ENCODE data around the gene CAPN2. TPM values are rescaled to one million over a fixed set of nuclear protein-coding genes. Genes with fewer than 3 reads are reported as not detected.
A peak's percentile ranks its signal among the peaks of the same experiment; 100 is the strongest.

The CAPN2 gene
- total RNA-seq, 1 donor from 2014 or later, result 184 TPM

- no peak for DNase-seq (ENCODE audit: low spot score)
- H3K27ac Mint-ChIP-seq (ENCODE audit: unreplicated experiment), result no peak overlapping the region
- H3K27me3 Mint-ChIP-seq (ENCODE audit: unreplicated experiment), result peaks cover 7% of the 10 kb centered on the region
- TF ChIP-seq CTCF (IDR thresholded peaks at IDR 0.05; ENCODE audit: unreplicated experiment), result no peak
- H3K4me3 Mint-ChIP-seq (ENCODE audit: unreplicated experiment), result peak overlapping the region; percentile 33
- H3K4me1 Mint-ChIP-seq (ENCODE audit: unreplicated experiment), result peaks cover 34% of the 10 kb centered on the region
- H3K9me3 Mint-ChIP-seq (ENCODE audit: unreplicated experiment), result no peaks in the 10 kb centered on the region
- H3K36me3 Mint-ChIP-seq (ENCODE audit: low read depth, unreplicated experiment), result peaks cover 61% of the 10 kb centered on the region
These were observed 8.7 kb downstream of the CAPN2 start for GRCh38 chr1:223720971-223721591.

- Mint-ChIP-seq H3K4me3 (ENCODE audit: unreplicated experiment) (peak overlapping the region; percentile 22), H3K36me3 (ENCODE audit: low read depth, unreplicated experiment) (peaks cover 61% of the 10 kb centered on the region), H3K4me1 (ENCODE audit: unreplicated experiment) (peaks cover 35% of the 10 kb centered on the region), H3K27ac (ENCODE audit: unreplicated experiment) (no peak overlapping the region), H3K9me3 (ENCODE audit: unreplicated experiment) (no peaks in the 10 kb centered on the region), H3K27me3 (ENCODE audit: unreplicated experiment) (peaks cover 11% of the 10 kb centered on the region)
- TF ChIP-seq CTCF (IDR thresholded peaks at IDR 0.05; ENCODE audit: unreplicated experiment), result no peak
- no peak for DNase-seq (ENCODE audit: low spot score)
These were observed 9.6 kb downstream of the CAPN2 start for GRCh38 chr1:223721658-223722607.

GRCh38 chr1:223723351-223723904 lies 11.1 kb downstream of the CAPN2 start:
- TF ChIP-seq CTCF (IDR thresholded peaks at IDR 0.05; ENCODE audit: unreplicated experiment), result no peak
- Mint-ChIP-seq H3K27me3 (ENCODE audit: unreplicated experiment) (peaks cover 13% of the 10 kb centered on the region), H3K27ac (ENCODE audit: unreplicated experiment) (no peak overlapping the region), H3K4me3 (ENCODE audit: unreplicated experiment) (no peak overlapping the region), H3K9me3 (ENCODE audit: unreplicated experiment) (no peaks in the 10 kb centered on the region), H3K4me1 (ENCODE audit: unreplicated experiment) (peaks cover 33% of the 10 kb centered on the region), H3K36me3 (ENCODE audit: low read depth, unreplicated experiment) (peaks cover 67% of the 10 kb centered on the region)
- no peak for DNase-seq (ENCODE audit: low spot score)

GRCh38 chr1:223724376-223724775 lies 12.0 kb downstream of the CAPN2 start:
- Mint-ChIP-seq H3K4me1 (ENCODE audit: unreplicated experiment) (peaks cover 35% of the 10 kb centered on the region), H3K27ac (ENCODE audit: unreplicated experiment) (no peak overlapping the region), H3K9me3 (ENCODE audit: unreplicated experiment) (no peaks in the 10 kb centered on the region), H3K36me3 (ENCODE audit: low read depth, unreplicated experiment) (peaks cover 69% of the 10 kb centered on the region), H3K27me3 (ENCODE audit: unreplicated experiment) (peaks cover 13% of the 10 kb centered on the region), H3K4me3 (ENCODE audit: unreplicated experiment) (peak overlapping the region; percentile 24)
- DNase-seq (ENCODE audit: low spot score), result no peak
- no peak for TF ChIP-seq CTCF (IDR thresholded peaks at IDR 0.05; ENCODE audit: unreplicated experiment)
